Measurements from ENCODE around the gene PFKM. TPM values are rescaled to one million over a fixed set of nuclear protein-coding genes. Genes with fewer than 3 reads are reported as not detected.
"Not testable (repeated sequence)": the region's sequence is repeated elsewhere in the genome, so short reads cannot be mapped to it uniquely, and the experiment has no call there.

Gene PFKM
- total RNA-seq, 2 donors from 2014 or later = 90.0 to 107 TPM

- peaks cover 6% of the 10 kb centered on the region for H3K4me1 ChIP-seq (ENCODE audit: control insufficient read depth, insufficient read depth, low read length)
- no peak for DNase-seq
- H3K27me3 ChIP-seq (ENCODE audit: control insufficient read depth, insufficient read depth, low read length, poor library complexity, severe bottlenecking) = no peaks in the 10 kb centered on the region
- Mint-ChIP-seq H3K4me3 (no peak overlapping the region), H3K27ac (no peak overlapping the region), H3K36me3 (ENCODE audit: low read depth) (peaks cover 27% of the 10 kb centered on the region), H3K27me3 (ENCODE audit: insufficient read depth) (peaks cover 3% of the 10 kb centered on the region), H3K4me1 (peaks cover 21% of the 10 kb centered on the region), H3K9me3 (no peaks in the 10 kb centered on the region)
- no peaks in the 10 kb centered on the region for H3K9me3 ChIP-seq (ENCODE audit: control insufficient read depth, low read length)
- no peak for TF ChIP-seq CTCF (conservative IDR thresholded peaks at IDR 0.05)
- H3K27ac ChIP-seq (ENCODE audit: low read depth, low read length) = no peak overlapping the region
- no peak overlapping the region for H3K9ac ChIP-seq (ENCODE audit: extremely low read depth, low read length, poor library complexity, severe bottlenecking)
- 50 to 100% methylated on average over 1 of the region's 1 CpG for WGBS, 2 experiments (ENCODE audit: insufficient coverage in 1 of 2, insufficient read length in 1 of 2)
- H3K4me3 ChIP-seq (ENCODE audit: low read length) = peak overlapping the region; percentile 41
- peaks cover 30% of the 10 kb centered on the region for H3K36me3 ChIP-seq (ENCODE audit: control insufficient read depth, insufficient read depth, low read length)
Observed at GRCh38 chr12:48121522-48121921, 2.4 kb downstream of the PFKM start.

- peaks cover 36% of the 10 kb centered on the region for H3K36me3 ChIP-seq (ENCODE audit: control insufficient read depth, insufficient read depth, low read length)
- Mint-ChIP-seq H3K4me3 (no peak overlapping the region), H3K36me3 (ENCODE audit: low read depth) (peaks cover 30% of the 10 kb centered on the region), H3K27ac (no peak overlapping the region), H3K4me1 (peaks cover 21% of the 10 kb centered on the region), H3K27me3 (ENCODE audit: insufficient read depth) (no peaks in the 10 kb centered on the region), H3K9me3 (no peaks in the 10 kb centered on the region)
- H3K4me1 ChIP-seq (ENCODE audit: control insufficient read depth, insufficient read depth, low read length) = peaks cover 6% of the 10 kb centered on the region
- H3K9me3 ChIP-seq (ENCODE audit: control insufficient read depth, low read length) = no peaks in the 10 kb centered on the region
- no peak overlapping the region for H3K27ac ChIP-seq (ENCODE audit: low read depth, low read length)
- WGBS, 2 experiments (ENCODE audit: insufficient coverage in 1 of 2, insufficient read length in 1 of 2) = 94 to 95% methylated on average over 2 of the region's 2 CpGs
- DNase-seq = no peak
- no peak overlapping the region for H3K9ac ChIP-seq (ENCODE audit: extremely low read depth, low read length, poor library complexity, severe bottlenecking)
- TF ChIP-seq CTCF (conservative IDR thresholded peaks at IDR 0.05) = no peak
- H3K4me3 ChIP-seq (ENCODE audit: low read length) = peak overlapping the region; percentile 41
- H3K27me3 ChIP-seq (ENCODE audit: control insufficient read depth, insufficient read depth, low read length, poor library complexity, severe bottlenecking) = no peaks in the 10 kb centered on the region
Observed at GRCh38 chr12:48122065-48122834, 3.1 kb downstream of the PFKM start.

GRCh38 chr12:48123169-48123568 lies 4.0 kb downstream of the PFKM start:
- H3K27me3 Mint-ChIP-seq (ENCODE audit: insufficient read depth) = no peaks in the 10 kb centered on the region
- Histone ChIP-seq H3K9me3 (ENCODE audit: control insufficient read depth, low read length) (no peaks in the 10 kb centered on the region), H3K36me3 (ENCODE audit: control insufficient read depth, insufficient read depth, low read length) (peaks cover 42% of the 10 kb centered on the region), H3K27me3 (ENCODE audit: control insufficient read depth, insufficient read depth, low read length, poor library complexity, severe bottlenecking) (no peaks in the 10 kb centered on the region), H3K4me1 (ENCODE audit: control insufficient read depth, insufficient read depth, low read length) (peaks cover 6% of the 10 kb centered on the region), H3K27ac (ENCODE audit: low read depth, low read length) (no peak overlapping the region), H3K9ac (ENCODE audit: extremely low read depth, low read length, poor library complexity, severe bottlenecking) (no peak overlapping the region), H3K4me3 (ENCODE audit: low read length) (no peak overlapping the region)
- DNase-seq = no peak
- H3K4me1 Mint-ChIP-seq = peaks cover 21% of the 10 kb centered on the region
- 90% methylated on average over 4 of the region's 4 CpGs; no CpG with 5 or more reads in 1 of the 2 experiments for WGBS, 2 experiments (ENCODE audit: insufficient coverage in 1 of 2, insufficient read length in 1 of 2)
- TF ChIP-seq CTCF (conservative IDR thresholded peaks at IDR 0.05) = no peak
- H3K4me3 Mint-ChIP-seq = no peak overlapping the region
- H3K36me3 Mint-ChIP-seq (ENCODE audit: low read depth) = peaks cover 36% of the 10 kb centered on the region
- H3K27ac Mint-ChIP-seq = no peak overlapping the region
- no peaks in the 10 kb centered on the region for H3K9me3 Mint-ChIP-seq

- H3K27ac ChIP-seq (ENCODE audit: low read depth, low read length); H3K4me3 Mint-ChIP-seq; H3K27ac Mint-ChIP-seq; H3K9me3 ChIP-seq (ENCODE audit: control insufficient read depth, low read length); H3K9ac ChIP-seq (ENCODE audit: extremely low read depth, low read length, poor library complexity, severe bottlenecking); H3K4me3 ChIP-seq (ENCODE audit: low read length); H3K9me3 Mint-ChIP-seq; DNase-seq; H3K4me1 Mint-ChIP-seq; H3K27me3 ChIP-seq (ENCODE audit: control insufficient read depth, insufficient read depth, low read length, poor library complexity, severe bottlenecking); H3K27me3 Mint-ChIP-seq (ENCODE audit: insufficient read depth); H3K4me1 ChIP-seq (ENCODE audit: control insufficient read depth, insufficient read depth, low read length): not testable (repeated sequence)
- peaks cover 49% of the 10 kb centered on the region for H3K36me3 Mint-ChIP-seq (ENCODE audit: low read depth)
- H3K36me3 ChIP-seq (ENCODE audit: control insufficient read depth, insufficient read depth, low read length) = peaks cover 54% of the 10 kb centered on the region
- WGBS, 2 experiments (ENCODE audit: insufficient coverage in 1 of 2, insufficient read length in 1 of 2) = 100% methylated on average over 2 of the region's 5 CpGs; no CpG with 5 or more reads in 1 of the 2 experiments
Observed at GRCh38 chr12:48125542-48125941, 6.4 kb downstream of the PFKM start.

Measured in endodermal cell (in vitro differentiated cells).